Activated T-helper 1 cell treated with Interleukin-2 at 50 U/mL for 16 hours (primary cell): Measurements from ENCODE around the gene PDE7B.

Source experiments
- DNase-seq: peaks from one replicate; pipeline ENCODE4 v3.0.0-alpha.2; 2020; ENCODE audit warnings: low read depth

The PDE7B gene

GRCh38 chr6:135888818-135889217, 37.3 kb downstream of the PDE7B start:
- DNase-seq: no peak

- no peak for DNase-seq
These were observed 39.4 kb downstream of the PDE7B start for GRCh38 chr6:135890876-135891275.

- no peak for DNase-seq
These were observed 40.2 kb downstream of the PDE7B start for GRCh38 chr6:135891710-135892109.

- DNase-seq: no peak
These were observed 43.9 kb downstream of the PDE7B start for GRCh38 chr6:135895231-135895911.

- no peak for DNase-seq
These were observed 45.6 kb downstream of the PDE7B start for GRCh38 chr6:135897087-135897486.

GRCh38 chr6:135901774-135902524, 50.4 kb downstream of the PDE7B start:
- no peak for DNase-seq

- no peak for DNase-seq
These were observed 51.3 kb downstream of the PDE7B start for GRCh38 chr6:135902756-135903331.

GRCh38 chr6:135904666-135905065, 53.2 kb downstream of the PDE7B start:
- no peak for DNase-seq

- DNase-seq: no peak
These were observed 54.3 kb downstream of the PDE7B start for GRCh38 chr6:135905604-135906300.

GRCh38 chr6:135906542-135906941, 55.0 kb downstream of the PDE7B start:
- DNase-seq: no peak

GRCh38 chr6:135906972-135907465, 55.5 kb downstream of the PDE7B start:
- no peak for DNase-seq

GRCh38 chr6:135909737-135910387, 58.4 kb downstream of the PDE7B start:
- DNase-seq: peak; percentile 20

GRCh38 chr6:135910790-135911618, 59.5 kb downstream of the PDE7B start:
- no peak for DNase-seq

- no peak for DNase-seq
These were observed 62.3 kb downstream of the PDE7B start for GRCh38 chr6:135913785-135914184.

GRCh38 chr6:135919026-135919425, 67.5 kb downstream of the PDE7B start:
- no peak for DNase-seq

- DNase-seq: no peak
These were observed 69.2 kb downstream of the PDE7B start for GRCh38 chr6:135920689-135921088.

- no peak for DNase-seq
These were observed 69.7 kb downstream of the PDE7B start for GRCh38 chr6:135921188-135921587.

GRCh38 chr6:135922174-135922573, 70.7 kb downstream of the PDE7B start:
- no peak for DNase-seq

- DNase-seq: no peak
These were observed 71.2 kb downstream of the PDE7B start for GRCh38 chr6:135922746-135923145.

GRCh38 chr6:135932651-135933050, 81.2 kb downstream of the PDE7B start:
- no peak for DNase-seq
